ENCODE results near the gene LRRC14B.

LRRC14B gene

GRCh38 chr5:181160-181559 is 10.1 kb upstream of the LRRC14B start:
- no peak overlapping the region for H3K4me3 ChIP-seq (ENCODE audit: low read length)
- H3K4me1 ChIP-seq (ENCODE audit: control insufficient read depth, insufficient read depth, low read length) = no peaks in the 10 kb centered on the region
- H3K9ac ChIP-seq (ENCODE audit: low read length) = no peak overlapping the region
- H3K36me3 ChIP-seq (ENCODE audit: control insufficient read depth, insufficient read depth, low read length) = no peaks in the 10 kb centered on the region
- no peaks in the 10 kb centered on the region for H3K9me3 ChIP-seq (ENCODE audit: control insufficient read depth, low read length)
- no peaks in the 10 kb centered on the region for H3K27me3 ChIP-seq (ENCODE audit: control insufficient read depth, insufficient read depth, low read length)

GRCh38 chr5:181566-181965 is 9.7 kb upstream of the LRRC14B start:
- Histone ChIP-seq H3K4me3 (ENCODE audit: low read length) (no peak overlapping the region), H3K9me3 (ENCODE audit: control insufficient read depth, low read length) (no peaks in the 10 kb centered on the region), H3K27me3 (ENCODE audit: control insufficient read depth, insufficient read depth, low read length) (no peaks in the 10 kb centered on the region), H3K36me3 (ENCODE audit: control insufficient read depth, insufficient read depth, low read length) (no peaks in the 10 kb centered on the region), H3K9ac (ENCODE audit: low read length) (no peak overlapping the region), H3K4me1 (ENCODE audit: control insufficient read depth, insufficient read depth, low read length) (no peaks in the 10 kb centered on the region)

- H3K4me1 ChIP-seq (ENCODE audit: control insufficient read depth, insufficient read depth, low read length) = no peaks in the 10 kb centered on the region
- no peak overlapping the region for H3K4me3 ChIP-seq (ENCODE audit: low read length)
- no peaks in the 10 kb centered on the region for H3K9me3 ChIP-seq (ENCODE audit: control insufficient read depth, low read length)
- peaks cover 1% of the 10 kb centered on the region for H3K27me3 ChIP-seq (ENCODE audit: control insufficient read depth, insufficient read depth, low read length)
- no peaks in the 10 kb centered on the region for H3K36me3 ChIP-seq (ENCODE audit: control insufficient read depth, insufficient read depth, low read length)
- H3K9ac ChIP-seq (ENCODE audit: low read length) = no peak overlapping the region
These were observed 9.2 kb upstream of the LRRC14B start for GRCh38 chr5:182126-182525.

DNA sequence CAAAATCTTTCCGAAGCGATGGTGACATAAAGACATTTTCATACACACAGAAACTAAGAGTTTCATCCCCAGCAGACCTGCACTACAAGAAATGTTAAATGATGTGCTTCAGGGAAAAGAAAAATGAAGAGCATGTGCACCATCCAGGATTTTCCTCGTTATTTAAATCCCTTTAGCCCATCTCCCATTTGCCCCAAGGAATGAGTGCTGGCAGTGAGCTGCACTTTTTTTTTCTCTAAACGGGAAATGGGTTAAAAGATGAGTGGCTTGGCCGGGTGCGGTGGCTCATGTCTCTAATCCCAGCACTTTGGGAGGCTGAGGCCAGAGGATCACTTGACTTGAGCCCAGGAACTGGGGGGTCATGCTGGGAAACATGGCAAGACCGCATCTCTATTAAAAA is 6.8 kb upstream of the LRRC14B start:
- H3K9ac ChIP-seq (ENCODE audit: low read length) = no peak overlapping the region
- H3K27me3 ChIP-seq (ENCODE audit: control insufficient read depth, insufficient read depth, low read length) = peaks cover 4% of the 10 kb centered on the region
- H3K9me3 ChIP-seq (ENCODE audit: control insufficient read depth, low read length) = no peaks in the 10 kb centered on the region
- H3K4me1 ChIP-seq (ENCODE audit: control insufficient read depth, insufficient read depth, low read length) = no peaks in the 10 kb centered on the region
- H3K36me3 ChIP-seq (ENCODE audit: control insufficient read depth, insufficient read depth, low read length) = no peaks in the 10 kb centered on the region
- H3K4me3 ChIP-seq (ENCODE audit: low read length) = no peak overlapping the region

- Histone ChIP-seq H3K36me3 (ENCODE audit: control insufficient read depth, insufficient read depth, low read length) (no peaks in the 10 kb centered on the region), H3K4me3 (ENCODE audit: low read length) (no peak overlapping the region), H3K27me3 (ENCODE audit: control insufficient read depth, insufficient read depth, low read length) (peaks cover 10% of the 10 kb centered on the region), H3K9me3 (ENCODE audit: control insufficient read depth, low read length) (no peaks in the 10 kb centered on the region), H3K4me1 (ENCODE audit: control insufficient read depth, insufficient read depth, low read length) (no peaks in the 10 kb centered on the region), H3K9ac (ENCODE audit: low read length) (no peak overlapping the region)
These were observed 5.9 kb upstream of the LRRC14B start for GRCh38 chr5:185095-186070.

- H3K9ac ChIP-seq (ENCODE audit: low read length) = no peak overlapping the region
- H3K27me3 ChIP-seq (ENCODE audit: control insufficient read depth, insufficient read depth, low read length) = peaks cover 19% of the 10 kb centered on the region
- no peaks in the 10 kb centered on the region for H3K9me3 ChIP-seq (ENCODE audit: control insufficient read depth, low read length)
- H3K36me3 ChIP-seq (ENCODE audit: control insufficient read depth, insufficient read depth, low read length) = no peaks in the 10 kb centered on the region
- no peak overlapping the region for H3K4me3 ChIP-seq (ENCODE audit: low read length)
- peaks cover 3% of the 10 kb centered on the region for H3K4me1 ChIP-seq (ENCODE audit: control insufficient read depth, insufficient read depth, low read length)
These were observed 4.9 kb upstream of the LRRC14B start for GRCh38 chr5:186091-187041.

GRCh38 chr5:187042-187431 is 4.3 kb upstream of the LRRC14B start:
- Histone ChIP-seq H3K9ac (ENCODE audit: low read length) (no peak overlapping the region), H3K4me1 (ENCODE audit: control insufficient read depth, insufficient read depth, low read length) (peaks cover 8% of the 10 kb centered on the region), H3K9me3 (ENCODE audit: control insufficient read depth, low read length) (no peaks in the 10 kb centered on the region)

DNA sequence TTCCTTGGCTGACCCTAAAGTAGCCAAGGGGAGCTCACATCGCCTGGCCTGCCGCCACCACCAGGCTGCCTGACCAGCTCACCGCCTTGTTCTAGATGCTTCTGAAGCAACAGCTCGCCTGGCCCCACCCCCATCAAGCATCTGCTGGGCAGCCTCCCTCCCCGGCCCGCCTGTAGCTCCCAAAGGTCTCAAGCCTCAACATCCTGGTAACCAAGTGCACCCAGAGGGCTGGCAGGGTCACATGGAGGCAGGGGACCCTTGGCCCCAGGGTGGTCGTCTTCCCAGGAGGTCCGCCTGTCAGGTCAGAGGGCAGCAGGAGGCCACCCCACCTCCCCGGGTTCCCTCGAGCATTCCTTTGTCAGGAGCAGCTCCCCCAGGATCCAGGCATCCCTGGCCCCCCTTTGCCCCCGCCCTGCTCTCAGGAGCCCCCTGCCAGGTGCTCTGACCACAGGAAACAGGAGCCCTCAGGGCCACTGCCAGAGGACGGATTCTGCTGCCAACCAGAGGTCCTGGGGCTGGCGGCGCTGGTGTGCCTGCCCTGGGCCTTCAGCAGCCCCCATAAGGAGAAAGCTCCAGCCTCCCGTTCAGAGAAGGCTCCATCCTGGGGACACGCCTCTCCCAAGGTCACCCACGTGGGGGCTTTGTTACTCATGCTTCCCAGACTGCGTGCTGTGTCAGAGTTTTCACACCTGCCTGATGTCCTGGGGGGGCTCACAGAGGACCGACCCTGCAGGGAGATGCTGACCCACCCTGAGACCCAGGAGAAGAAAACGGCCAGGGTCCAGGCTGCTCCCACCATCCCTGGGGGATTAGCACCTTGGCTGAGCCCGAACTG is 3.5 kb upstream of the LRRC14B start:
- Histone ChIP-seq H3K4me1 (ENCODE audit: control insufficient read depth, insufficient read depth, low read length) (peaks cover 8% of the 10 kb centered on the region), H3K4me3 (ENCODE audit: low read length) (no peak overlapping the region), H3K36me3 (ENCODE audit: control insufficient read depth, insufficient read depth, low read length) (no peaks in the 10 kb centered on the region), H3K9ac (ENCODE audit: low read length) (no peak overlapping the region), H3K9me3 (ENCODE audit: control insufficient read depth, low read length) (no peaks in the 10 kb centered on the region), H3K27me3 (ENCODE audit: control insufficient read depth, insufficient read depth, low read length) (peaks cover 32% of the 10 kb centered on the region)

More at GRCh38 chr5:187042-187431, 4.3 kb upstream of the LRRC14B start:
- Histone ChIP-seq H3K27me3 (ENCODE audit: control insufficient read depth, insufficient read depth, low read length) (peaks cover 26% of the 10 kb centered on the region), H3K4me3 (ENCODE audit: low read length) (no peak overlapping the region), H3K36me3 (ENCODE audit: control insufficient read depth, insufficient read depth, low read length) (no peaks in the 10 kb centered on the region)

- no peaks in the 10 kb centered on the region for H3K36me3 ChIP-seq (ENCODE audit: control insufficient read depth, insufficient read depth, low read length)
- H3K27me3 ChIP-seq (ENCODE audit: control insufficient read depth, insufficient read depth, low read length) = peaks cover 32% of the 10 kb centered on the region
- no peak overlapping the region for H3K9ac ChIP-seq (ENCODE audit: low read length)
- H3K9me3 ChIP-seq (ENCODE audit: control insufficient read depth, low read length) = no peaks in the 10 kb centered on the region
- peaks cover 8% of the 10 kb centered on the region for H3K4me1 ChIP-seq (ENCODE audit: control insufficient read depth, insufficient read depth, low read length)
- H3K4me3 ChIP-seq (ENCODE audit: low read length) = no peak overlapping the region
These were observed 2.5 kb upstream of the LRRC14B start for GRCh38 chr5:188488-189481.

GRCh38 chr5:189486-189885 is 1.8 kb upstream of the LRRC14B start:
- Histone ChIP-seq H3K9me3 (ENCODE audit: control insufficient read depth, low read length) (no peaks in the 10 kb centered on the region), H3K27me3 (ENCODE audit: control insufficient read depth, insufficient read depth, low read length) (peaks cover 32% of the 10 kb centered on the region), H3K36me3 (ENCODE audit: control insufficient read depth, insufficient read depth, low read length) (no peaks in the 10 kb centered on the region), H3K9ac (ENCODE audit: low read length) (no peak overlapping the region), H3K4me3 (ENCODE audit: low read length) (no peak overlapping the region), H3K4me1 (ENCODE audit: control insufficient read depth, insufficient read depth, low read length) (peaks cover 8% of the 10 kb centered on the region)

Data from mucosa of stomach (tissue), 1 donor.